ENCODE measurements around the gene ZCCHC2.

The ZCCHC2 gene

DNA sequence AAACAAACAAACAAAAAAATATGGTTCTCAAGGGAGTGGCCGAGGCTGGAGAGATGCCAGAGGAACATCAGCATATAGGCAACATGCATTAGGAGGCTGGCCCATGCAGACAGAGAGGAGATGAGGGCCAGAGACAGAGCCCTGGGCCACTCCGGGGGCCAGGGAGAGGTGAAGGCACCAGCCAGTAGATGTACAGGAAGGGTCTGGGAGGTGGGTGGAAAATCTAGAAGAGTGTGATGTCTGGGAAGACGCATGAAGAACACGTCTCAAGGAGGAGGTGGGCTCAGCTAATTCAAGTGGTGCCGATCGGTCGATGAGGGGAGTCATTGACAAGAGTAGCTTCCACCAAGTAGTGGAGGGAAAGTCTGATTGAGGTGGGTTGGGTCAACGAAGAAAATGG lies 79.9 kb downstream of the ZCCHC2 start:
- in situ Hi-C loops (cut with MboI; ENCODE audit: low sequenced_read_pairs), result no loop called here
- H3K27me3 ChIP-seq (ENCODE audit: low read depth), result no peaks in the 10 kb centered on the region

DNA sequence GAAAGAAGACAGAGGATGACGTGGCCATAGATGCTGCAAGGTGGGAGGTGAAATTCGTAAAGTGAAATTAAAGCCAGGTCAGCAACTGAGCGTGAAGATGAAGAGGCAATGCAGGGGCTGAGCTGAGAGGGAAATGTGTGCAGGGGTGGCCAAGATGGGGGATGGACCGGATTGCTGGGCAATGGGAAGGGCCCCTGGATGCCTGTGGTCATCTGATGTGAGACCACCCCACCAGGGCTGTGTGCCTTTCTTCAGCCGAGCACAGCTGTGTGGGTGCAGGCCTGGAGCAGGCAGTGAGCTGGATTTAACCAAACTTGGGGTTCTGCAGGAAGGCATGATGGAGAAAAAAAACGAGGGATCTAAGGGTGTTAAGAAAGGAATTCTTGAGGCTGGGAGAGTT lies 80.4 kb downstream of the ZCCHC2 start:
- no peaks in the 10 kb centered on the region for H3K4me1 ChIP-seq
- H3K27me3 ChIP-seq (ENCODE audit: low read depth), result no peaks in the 10 kb centered on the region
- in situ Hi-C loops (cut with MboI; ENCODE audit: low sequenced_read_pairs), result no loop called here
- no peaks in the 10 kb centered on the region for H3K36me3 ChIP-seq (replicated peaks)
- no peaks in the 10 kb centered on the region; the same call in 1 of the 2 replicates for H3K9me3 ChIP-seq
- no peak for DNase-seq (ENCODE audit: low spot score in 2 of 2)
- no peak overlapping the region for H3K4me3 ChIP-seq

More for the DNA sequence above, 79.9 kb downstream of the ZCCHC2 start:
- no peak overlapping the region for H3K4me3 ChIP-seq
- DNase-seq (ENCODE audit: low spot score in 2 of 2), result no peak
- H3K4me1 ChIP-seq, result no peaks in the 10 kb centered on the region
- H3K9me3 ChIP-seq, result no peaks in the 10 kb centered on the region; the same call in 1 of the 2 replicates
- no peaks in the 10 kb centered on the region for H3K36me3 ChIP-seq (replicated peaks)

DNA sequence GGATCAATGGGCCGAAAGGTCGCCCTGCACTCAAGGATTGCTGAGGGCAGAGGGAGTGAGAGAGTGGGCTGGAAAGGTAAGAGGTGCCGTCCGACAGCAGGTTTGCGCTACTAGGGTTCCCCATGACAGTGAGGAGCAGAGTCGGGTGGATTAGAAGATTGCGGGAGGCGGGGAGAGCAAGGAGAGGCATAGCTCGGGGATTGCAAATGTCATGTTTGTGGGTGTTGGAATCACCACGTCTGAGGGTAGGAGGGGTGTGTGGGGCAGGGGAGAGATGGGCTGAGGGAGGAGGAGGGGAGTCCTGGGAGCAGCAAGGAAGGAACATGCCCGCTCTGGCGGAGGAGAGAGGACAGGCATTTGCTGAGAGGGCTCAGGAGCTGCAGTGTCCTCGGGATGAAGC lies 81.2 kb downstream of the ZCCHC2 start:
- Histone ChIP-seq H3K4me3 (no peak overlapping the region), H3K4me1 (no peaks in the 10 kb centered on the region), H3K27me3 (ENCODE audit: low read depth) (no peaks in the 10 kb centered on the region), H3K9me3 (no peaks in the 10 kb centered on the region; the same call in 1 of the 2 replicates), H3K36me3 (replicated peaks) (no peaks in the 10 kb centered on the region)
- DNase-seq (ENCODE audit: low spot score in 2 of 2), result no peak
- in situ Hi-C loops (cut with MboI; ENCODE audit: low sequenced_read_pairs), result no loop called here

DNA sequence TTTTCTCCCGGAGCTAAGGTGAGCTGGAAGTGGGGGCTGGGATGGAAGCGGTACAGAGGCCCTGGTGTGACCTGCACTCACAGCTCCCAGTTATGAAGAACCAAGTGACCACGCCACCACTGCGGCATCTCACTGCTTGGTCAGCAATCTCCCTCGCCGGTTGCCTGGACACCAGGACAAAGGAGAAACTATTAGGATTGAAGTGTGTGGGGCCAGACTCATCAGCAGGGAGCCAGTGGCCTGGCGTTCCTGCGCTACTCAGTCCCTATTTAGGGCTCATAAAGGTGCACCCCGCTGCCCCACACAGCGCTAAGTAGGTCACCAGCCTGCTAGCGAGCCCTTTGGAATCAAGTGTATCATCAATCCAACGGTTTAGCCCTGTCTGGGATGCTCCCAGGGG lies 82.9 kb downstream of the ZCCHC2 start:
- Histone ChIP-seq H3K27me3 (ENCODE audit: low read depth) (no peaks in the 10 kb centered on the region), H3K9me3 (no peaks in the 10 kb centered on the region; the same call in 1 of the 2 replicates), H3K36me3 (replicated peaks) (no peaks in the 10 kb centered on the region), H3K4me1 (0 out of 2 replicates have a peak, but pooled peaks cover 1% of the 10 kb centered on the region), H3K4me3 (no peak overlapping the region)
- DNase-seq (ENCODE audit: low spot score in 2 of 2), result no peak
- in situ Hi-C loops (cut with MboI; ENCODE audit: low sequenced_read_pairs), result no loop called here

DNA sequence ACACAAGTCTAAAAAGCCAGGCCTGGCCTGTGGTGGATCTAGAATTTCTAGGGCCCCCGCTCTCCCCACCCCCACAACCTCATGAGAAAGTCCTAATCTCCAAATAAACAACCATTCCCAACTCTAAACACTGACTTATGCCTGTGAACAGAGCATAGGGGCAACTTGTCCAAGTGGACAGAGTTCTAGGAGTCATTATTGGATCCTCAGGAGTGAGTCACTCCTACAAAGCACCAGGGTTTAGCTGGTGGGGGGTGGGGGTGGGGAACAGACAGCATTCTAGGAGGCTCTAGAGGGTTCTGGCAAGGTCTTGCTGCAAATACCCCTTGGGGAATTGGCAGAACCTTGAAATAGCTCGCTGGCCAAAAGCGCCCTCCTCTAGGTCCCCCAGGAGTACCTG lies 83.3 kb downstream of the ZCCHC2 start:
- Histone ChIP-seq H3K4me1 (0 out of 2 replicates have a peak, but pooled peaks cover 4% of the 10 kb centered on the region), H3K4me3 (no peak overlapping the region), H3K27me3 (ENCODE audit: low read depth) (no peaks in the 10 kb centered on the region), H3K36me3 (replicated peaks) (no peaks in the 10 kb centered on the region), H3K9me3 (no peaks in the 10 kb centered on the region)
- in situ Hi-C loops (cut with MboI; ENCODE audit: low sequenced_read_pairs), result no loop called here
- DNase-seq (ENCODE audit: low spot score in 2 of 2), result no peak

- DNase-seq (ENCODE audit: low spot score in 2 of 2), result no peak
- Histone ChIP-seq H3K4me3 (no peak overlapping the region), H3K36me3 (replicated peaks) (no peaks in the 10 kb centered on the region), H3K9me3 (no peaks in the 10 kb centered on the region), H3K27me3 (ENCODE audit: low read depth) (no peaks in the 10 kb centered on the region), H3K4me1 (0 out of 2 replicates have a peak, but pooled peaks cover 4% of the 10 kb centered on the region)
- in situ Hi-C loops (cut with MboI; ENCODE audit: low sequenced_read_pairs), result no loop called here
Observed at GRCh38 chr18:62607302-62607701, 84.5 kb downstream of the ZCCHC2 start.

DNA sequence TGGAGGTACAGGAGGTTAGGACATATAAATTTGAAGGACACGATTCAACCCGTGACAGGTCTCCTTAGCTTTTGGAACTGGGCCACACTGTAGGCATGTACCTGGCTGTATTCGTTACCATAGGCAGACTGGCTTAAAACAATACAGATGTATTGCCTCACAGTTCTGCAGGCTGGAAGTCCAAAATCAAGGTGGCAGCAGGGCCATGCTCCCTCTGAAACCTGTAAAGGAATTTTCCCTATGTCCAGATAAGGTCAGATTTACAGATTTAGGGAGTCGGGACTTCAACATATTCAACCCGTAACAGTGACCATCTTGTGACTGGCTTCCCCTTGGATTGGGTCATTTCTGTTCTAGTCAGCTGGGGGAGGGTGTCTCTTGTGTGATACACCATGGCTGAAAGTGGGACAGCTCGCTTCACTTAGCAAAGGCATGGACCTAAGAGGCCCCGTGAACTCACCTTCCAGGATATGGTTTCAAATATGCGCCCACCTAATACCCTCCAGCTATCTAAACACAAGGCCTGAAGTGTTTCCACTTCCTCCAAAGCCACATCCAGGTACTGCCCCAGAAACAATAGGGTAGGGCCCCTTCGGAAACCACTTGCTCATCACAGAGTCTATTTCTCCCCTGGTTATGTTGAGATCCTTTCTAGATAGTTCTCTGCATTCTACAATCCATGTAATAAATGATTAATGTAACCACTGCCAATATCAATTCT lies 85.0 kb downstream of the ZCCHC2 start:
- Histone ChIP-seq H3K4me1 (0 out of 2 replicates have a peak, but pooled peaks cover 4% of the 10 kb centered on the region), H3K27me3 (ENCODE audit: low read depth) (no peaks in the 10 kb centered on the region), H3K36me3 (replicated peaks) (no peaks in the 10 kb centered on the region), H3K4me3 (no peak overlapping the region), H3K9me3 (no peaks in the 10 kb centered on the region)
- DNase-seq (ENCODE audit: low spot score in 2 of 2), result no peak
- in situ Hi-C loops (cut with MboI; ENCODE audit: low sequenced_read_pairs), result no loop called here

DNA sequence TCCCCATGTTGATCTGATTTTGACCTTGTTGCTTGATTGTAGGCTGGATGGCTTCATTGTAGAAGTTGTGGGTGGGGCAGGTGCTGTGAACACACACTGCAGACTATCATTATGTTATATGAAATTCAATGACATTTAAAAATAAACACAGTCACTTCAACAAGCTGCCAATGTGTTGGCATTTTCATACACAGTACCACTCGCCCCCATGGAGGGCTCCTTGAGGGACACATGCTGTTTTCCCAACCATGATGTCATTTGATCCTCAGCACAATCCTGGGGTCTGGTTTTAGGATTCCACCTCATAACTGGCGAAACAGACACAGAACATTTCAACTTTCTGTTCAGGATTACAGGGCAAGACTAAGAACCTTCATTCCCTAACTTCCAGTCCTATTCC lies 86.9 kb downstream of the ZCCHC2 start:
- Histone ChIP-seq H3K36me3 (replicated peaks) (no peaks in the 10 kb centered on the region), H3K27me3 (ENCODE audit: low read depth) (no peaks in the 10 kb centered on the region), H3K9me3 (no peaks in the 10 kb centered on the region), H3K4me3 (no peak overlapping the region), H3K4me1 (0 out of 2 replicates have a peak, but pooled peaks cover 4% of the 10 kb centered on the region)
- no peak for DNase-seq (ENCODE audit: low spot score in 2 of 2)
- in situ Hi-C loops (cut with MboI; ENCODE audit: low sequenced_read_pairs), result no loop called here

- Histone ChIP-seq H3K4me1 (0 out of 2 replicates have a peak, but pooled peaks cover 4% of the 10 kb centered on the region), H3K9me3 (no peaks in the 10 kb centered on the region), H3K27me3 (ENCODE audit: low read depth) (no peaks in the 10 kb centered on the region), H3K36me3 (replicated peaks) (no peaks in the 10 kb centered on the region), H3K4me3 (no peak overlapping the region)
- DNase-seq (ENCODE audit: low spot score in 2 of 2), result no peak
- in situ Hi-C loops (cut with MboI; ENCODE audit: low sequenced_read_pairs), result no loop called here
Observed at GRCh38 chr18:62610351-62610700, 87.5 kb downstream of the ZCCHC2 start.

DNA sequence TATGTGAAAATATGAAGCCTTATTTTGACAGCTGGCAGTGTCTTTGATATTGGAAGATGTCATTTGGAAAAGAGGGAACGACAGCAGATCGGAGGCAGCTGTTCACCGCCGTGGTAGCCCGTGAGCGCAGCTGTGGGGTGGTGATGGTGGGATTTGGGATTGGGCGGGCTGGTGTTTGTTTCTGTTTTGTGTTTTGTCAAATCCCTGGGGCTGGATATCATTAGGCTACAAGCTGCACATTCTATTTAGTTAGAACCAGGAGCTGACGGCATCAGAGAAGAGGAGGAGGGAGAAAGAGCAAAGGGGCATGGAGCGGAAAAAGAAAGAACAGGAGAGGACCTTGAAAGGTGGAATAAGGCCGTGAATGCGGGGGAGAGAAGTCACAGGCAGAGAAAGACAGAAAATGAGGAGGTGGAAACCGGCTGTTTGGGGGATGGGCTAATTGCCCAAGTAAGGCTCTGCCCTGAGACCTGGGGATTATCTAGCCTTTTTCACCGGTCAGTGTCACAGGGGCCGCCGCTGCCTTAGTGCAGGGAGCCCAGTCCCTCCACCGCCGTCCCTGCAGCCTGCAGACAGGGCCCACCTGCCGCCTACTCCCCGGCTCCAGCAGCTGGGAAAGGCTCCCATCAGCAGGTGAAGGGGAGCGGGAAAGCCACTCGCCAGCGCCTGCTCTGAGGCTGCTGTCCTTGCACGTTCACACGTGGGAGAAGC lies 88.0 kb downstream of the ZCCHC2 start:
- Histone ChIP-seq H3K4me3 (no peak overlapping the region), H3K9me3 (no peaks in the 10 kb centered on the region), H3K4me1 (0 out of 2 replicates have a peak, but pooled peaks cover 4% of the 10 kb centered on the region), H3K36me3 (replicated peaks) (no peaks in the 10 kb centered on the region), H3K27me3 (ENCODE audit: low read depth) (no peaks in the 10 kb centered on the region)
- DNase-seq (ENCODE audit: low spot score in 2 of 2), result peak in 1 of 2 experiments; percentile 25
- in situ Hi-C loops (cut with MboI; ENCODE audit: low sequenced_read_pairs), result no loop called here

- no peak overlapping the region for H3K4me3 ChIP-seq
- in situ Hi-C loops (cut with MboI; ENCODE audit: low sequenced_read_pairs), result no loop called here
- H3K9me3 ChIP-seq, result no peaks in the 10 kb centered on the region
Observed at GRCh38 chr18:62611453-62612288, 88.8 kb downstream of the ZCCHC2 start.

GRCh38 chr18:62612289-62612645 lies 89.4 kb downstream of the ZCCHC2 start:
- in situ Hi-C loops (cut with MboI; ENCODE audit: low sequenced_read_pairs), result no loop called here
- no peaks in the 10 kb centered on the region for H3K36me3 ChIP-seq (replicated peaks)
- no peak for DNase-seq (ENCODE audit: low spot score in 2 of 2)
- H3K9me3 ChIP-seq, result no peaks in the 10 kb centered on the region
- no peaks in the 10 kb centered on the region; the same call in 1 of the 2 replicates for H3K27me3 ChIP-seq (ENCODE audit: low read depth)
- H3K4me1 ChIP-seq, result 0 out of 2 replicates have a peak, but pooled peaks cover 4% of the 10 kb centered on the region
- no peak overlapping the region for H3K4me3 ChIP-seq

More at GRCh38 chr18:62611453-62612288, 88.8 kb downstream of the ZCCHC2 start:
- Histone ChIP-seq H3K36me3 (replicated peaks) (no peaks in the 10 kb centered on the region), H3K4me1 (0 out of 2 replicates have a peak, but pooled peaks cover 4% of the 10 kb centered on the region), H3K27me3 (ENCODE audit: low read depth) (no peaks in the 10 kb centered on the region)
- no peak for DNase-seq (ENCODE audit: low spot score in 2 of 2)

DNA sequence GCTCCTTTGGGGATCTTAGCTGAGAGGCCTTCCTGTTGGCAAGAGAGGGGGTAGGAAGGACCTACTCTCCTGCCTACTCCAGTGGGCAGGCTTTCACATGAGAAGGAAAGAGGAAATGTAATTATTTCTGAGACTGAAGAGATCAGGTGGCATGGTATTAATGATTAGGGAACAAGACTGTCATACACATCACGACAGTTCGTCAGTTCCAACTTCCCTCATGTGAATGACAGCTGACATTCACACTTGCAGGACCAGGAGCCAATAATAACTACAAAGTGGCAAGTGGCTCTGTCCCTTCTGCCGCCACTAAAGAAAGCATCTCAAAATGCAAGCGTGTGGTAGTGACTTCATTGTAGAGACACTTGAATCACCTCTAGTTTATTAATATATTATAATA lies 90.0 kb downstream of the ZCCHC2 start:
- Histone ChIP-seq H3K4me1 (0 out of 2 replicates have a peak, but pooled peaks cover 4% of the 10 kb centered on the region), H3K4me3 (no peak overlapping the region), H3K9me3 (no peaks in the 10 kb centered on the region), H3K27me3 (ENCODE audit: low read depth) (peaks cover 2% of the 10 kb centered on the region; the same call in 1 of the 2 replicates), H3K36me3 (replicated peaks) (no peaks in the 10 kb centered on the region)
- in situ Hi-C loops (cut with MboI; ENCODE audit: low sequenced_read_pairs), result no loop called here
- DNase-seq (ENCODE audit: low spot score in 2 of 2), result no peak
